HG03108 (cell line): ENCODE measurements around the gene GJA1.

Source experiments
- ATAC-seq: cut with Tn5 transposase; IDR thresholded peaks from one replicate; pipeline ENCODE4 v1.9.1; 2021; ENCODE audit warnings: moderate library complexity; ENCODE audit not compliant: unreplicated experiment

GJA1 gene

GRCh38 chr6:121482004-121482693, 46.7 kb downstream of the GJA1 start:
- no peak for ATAC-seq

GRCh38 chr6:121482751-121483150, 47.3 kb downstream of the GJA1 start:
- no peak for ATAC-seq

DNA sequence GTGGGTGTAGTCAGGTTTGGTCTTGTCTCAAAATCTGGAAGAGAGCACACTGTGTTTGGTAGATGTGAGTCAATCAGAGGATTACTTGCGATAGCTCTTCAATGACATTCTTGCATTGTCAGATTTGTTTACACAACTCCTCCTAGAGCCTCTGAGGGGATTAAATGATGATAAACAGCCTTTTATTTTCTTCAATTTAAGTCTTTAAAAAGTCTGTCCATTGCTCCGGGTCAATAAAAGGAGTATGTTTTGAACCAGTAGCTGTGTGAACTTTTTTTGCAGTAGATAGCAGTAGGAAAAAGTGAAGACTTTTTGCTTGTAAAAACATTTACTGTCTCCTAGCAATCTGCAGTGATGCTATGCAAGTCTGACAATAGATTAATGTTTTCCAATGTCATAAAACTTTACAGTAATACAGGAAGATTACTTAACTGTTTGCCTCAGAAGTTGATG, 49.9 kb downstream of the GJA1 start:
- ATAC-seq: no peak

GRCh38 chr6:121491576-121491975, 56.1 kb downstream of the GJA1 start:
- no peak for ATAC-seq

DNA sequence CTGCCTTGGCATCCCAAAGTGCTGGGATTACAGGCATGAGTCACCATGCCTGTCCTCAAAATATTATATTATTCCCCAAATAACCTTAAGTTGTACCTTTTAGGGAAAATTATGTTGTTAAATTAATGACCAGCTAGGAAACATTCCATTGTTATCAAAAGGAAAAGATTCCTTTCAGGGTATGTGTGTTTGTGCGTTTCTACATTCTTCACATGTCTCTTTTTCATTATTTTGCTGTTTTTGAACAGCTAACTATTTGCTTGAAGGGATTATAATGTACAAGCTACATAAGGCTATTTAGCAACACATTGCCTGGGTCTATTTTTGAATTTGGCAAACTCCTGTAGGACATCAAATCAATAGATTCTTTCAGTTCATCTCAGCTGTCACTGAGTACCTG, 57.1 kb downstream of the GJA1 start:
- ATAC-seq: no peak

DNA sequence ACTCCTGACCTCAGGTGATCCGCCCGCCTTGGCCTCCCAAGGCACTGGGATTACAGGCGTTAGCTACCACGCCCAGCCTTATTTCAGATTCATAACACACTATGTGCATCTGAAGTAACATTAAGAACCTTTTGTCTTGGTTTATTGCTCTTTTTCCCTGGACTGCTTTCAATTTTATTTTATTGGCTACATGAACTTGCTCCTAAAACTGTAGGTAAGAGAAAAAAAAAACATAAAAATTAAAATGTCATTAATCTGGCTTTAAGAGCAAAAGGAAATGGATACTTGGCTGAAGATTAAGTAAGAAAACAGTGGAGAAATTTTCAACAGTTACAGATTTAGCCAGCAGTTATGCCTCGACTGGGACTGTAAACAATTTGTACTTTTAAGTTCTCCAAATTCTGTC, 62.5 kb downstream of the GJA1 start:
- ATAC-seq: no peak

DNA sequence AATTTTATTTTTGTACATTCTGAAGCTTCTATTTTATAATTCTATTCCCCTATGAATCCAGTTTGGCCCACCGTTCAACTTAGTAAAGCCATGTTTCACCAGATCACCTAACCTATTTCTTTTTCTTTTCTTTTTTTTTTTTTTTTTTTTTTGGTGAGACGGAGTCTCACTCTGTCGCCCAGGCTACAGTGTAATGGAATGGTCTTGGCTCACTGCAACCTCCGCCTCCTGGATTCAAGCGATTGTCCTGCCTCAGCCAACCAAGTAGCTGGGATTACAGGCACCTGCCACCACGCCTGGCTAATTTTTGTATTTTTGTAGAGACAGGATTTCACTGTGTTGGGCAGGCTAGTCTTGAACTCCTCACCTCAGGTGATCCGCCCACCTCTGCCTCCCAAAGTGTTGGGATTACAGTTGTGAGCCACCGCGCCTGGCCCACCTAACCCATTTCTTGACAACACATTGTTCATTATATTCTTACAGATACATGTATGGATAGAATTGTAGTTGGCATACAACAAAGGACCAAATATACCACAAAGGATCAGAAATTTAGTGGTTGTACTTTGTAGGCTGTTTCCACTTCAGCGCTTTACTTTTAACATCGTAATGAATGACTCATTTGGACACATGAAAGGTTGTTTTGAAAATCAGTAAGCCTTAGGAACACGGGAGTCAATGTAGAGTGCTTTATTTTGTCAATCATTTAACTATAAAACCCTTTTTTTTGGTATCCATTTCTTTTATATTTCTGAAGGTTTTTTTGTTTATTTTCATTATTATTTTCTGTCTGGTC, 63.2 kb downstream of the GJA1 start:
- ATAC-seq: no peak
